HG03039 (cell line): ENCODE data around the gene PLAAT3.
"Not testable (repeated sequence)": the region's sequence is repeated elsewhere in the genome, so short reads cannot be mapped to it uniquely, and the experiment has no call there.

Source experiments
- ATAC-seq: cut with Tn5 transposase; IDR thresholded peaks from one replicate; pipeline ENCODE4 v1.9.1; 2021; ENCODE audit warnings: mild to moderate bottlenecking, moderate library complexity; ENCODE audit not compliant: unreplicated experiment

The PLAAT3 gene

DNA sequence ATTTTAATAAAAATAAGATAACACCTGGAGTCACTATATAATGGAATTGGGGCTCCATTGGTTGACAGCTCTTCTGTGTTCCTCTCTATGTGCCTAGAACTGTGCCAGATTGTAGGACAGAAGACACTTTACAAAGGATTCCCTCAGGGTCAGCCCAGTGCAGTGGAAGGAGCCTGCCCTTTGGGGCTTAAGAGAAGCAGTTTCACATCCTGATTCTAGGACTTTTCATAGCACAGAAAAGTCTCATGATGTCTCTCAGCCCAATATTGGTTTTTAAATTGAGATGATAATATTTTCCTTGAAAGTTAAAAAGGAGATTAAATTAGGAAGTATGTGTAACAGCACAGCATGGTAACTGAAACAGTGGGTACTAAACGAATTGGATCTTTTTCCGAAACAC lies 70.5 kb downstream of the PLAAT3 start:
- ATAC-seq = no peak

DNA sequence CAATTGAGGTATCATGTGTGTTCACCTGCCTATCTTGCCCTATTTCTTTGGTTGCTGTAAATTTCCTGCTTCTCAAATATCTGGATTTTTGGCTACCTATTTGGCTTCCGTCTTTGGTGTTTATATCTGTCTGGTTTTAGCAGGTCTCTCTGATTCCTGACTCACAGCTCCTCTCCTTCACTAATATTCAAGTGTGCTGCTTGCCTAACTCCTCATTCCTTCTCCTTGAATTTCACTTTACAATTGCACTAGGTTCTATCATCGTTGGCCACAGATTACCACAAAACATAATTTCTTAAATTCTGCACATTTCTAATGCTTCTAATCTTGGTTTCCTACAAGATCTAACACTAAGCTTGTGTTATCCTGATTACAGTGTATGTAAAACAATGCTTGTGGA lies 71.7 kb downstream of the PLAAT3 start:
- not testable (repeated sequence) for ATAC-seq

GRCh38 chr11:63537293-63538101 lies 76.7 kb downstream of the PLAAT3 start:
- ATAC-seq = no peak

GRCh38 chr11:63536669-63537292 lies 77.5 kb downstream of the PLAAT3 start, which contains the start of gene PLAAT4:
Gene PLAAT4 (plus strand): TSS chr11:63536808. CDS start chr11:63536869, 61 bp downstream.
- ATAC-seq = no peak

GRCh38 chr11:63535734-63536133 lies 78.5 kb downstream of the PLAAT3 start:
- ATAC-seq = no peak

GRCh38 chr11:63534895-63535461 lies 79.3 kb downstream of the PLAAT3 start:
- no peak for ATAC-seq

DNA sequence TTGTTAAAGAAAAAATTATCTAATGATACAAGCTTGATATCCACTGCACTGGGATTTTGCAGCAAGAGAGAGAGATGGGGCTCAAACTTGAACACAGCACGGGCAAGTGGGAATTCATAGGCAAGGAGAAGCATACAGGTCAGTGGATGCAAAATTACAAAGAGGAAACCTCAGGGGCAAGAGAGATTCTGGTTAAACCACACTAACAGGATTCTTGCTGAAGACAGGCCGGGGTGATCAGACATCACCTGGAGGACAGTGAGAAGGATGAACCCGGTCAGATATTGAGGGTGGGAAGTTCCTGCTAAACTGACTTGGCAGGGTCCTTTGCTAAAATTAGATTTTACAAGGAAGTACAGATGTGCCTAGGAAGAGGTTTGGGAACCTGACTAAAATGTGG lies 80.2 kb downstream of the PLAAT3 start:
- ATAC-seq = no peak

- ATAC-seq = no peak
Measured at GRCh38 chr11:63532799-63533475, 81.3 kb downstream of the PLAAT3 start.

- no peak for ATAC-seq
Measured at GRCh38 chr11:63532117-63532516, 82.1 kb downstream of the PLAAT3 start.

DNA sequence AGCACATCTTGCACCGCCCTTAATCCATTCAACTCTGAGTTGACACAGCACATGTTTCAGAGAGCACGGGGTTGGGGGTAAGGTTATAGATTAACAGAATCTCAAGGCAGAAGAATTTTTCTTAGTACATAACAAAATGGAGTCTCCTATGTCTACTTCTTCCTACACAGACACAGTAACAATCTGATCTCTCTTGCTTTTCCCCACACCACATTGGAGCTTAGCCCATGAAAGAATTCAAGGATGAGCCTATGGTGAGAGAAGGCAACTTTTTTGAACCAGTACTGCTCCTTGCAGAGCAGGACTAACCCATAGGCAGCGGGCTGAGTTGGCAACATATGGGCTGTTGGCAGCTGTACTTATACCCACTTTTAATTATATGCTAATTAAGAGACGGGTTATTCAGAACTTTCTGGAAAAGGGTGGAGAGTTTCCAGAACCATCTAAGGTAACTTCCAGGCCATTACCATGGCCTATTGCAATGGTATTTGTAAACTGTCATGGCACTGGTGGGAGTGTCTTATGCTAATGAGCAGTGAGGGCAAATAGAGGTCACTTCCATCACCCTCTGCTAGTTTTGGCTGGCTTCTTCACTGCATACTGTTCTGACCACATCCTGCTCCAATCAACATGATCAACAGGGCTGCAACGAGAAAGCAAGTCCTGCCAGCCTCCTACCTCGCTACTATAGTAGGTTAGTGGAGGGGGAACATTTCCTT lies 83.0 kb downstream of the PLAAT3 start:
- ATAC-seq = not testable (repeated sequence)

DNA sequence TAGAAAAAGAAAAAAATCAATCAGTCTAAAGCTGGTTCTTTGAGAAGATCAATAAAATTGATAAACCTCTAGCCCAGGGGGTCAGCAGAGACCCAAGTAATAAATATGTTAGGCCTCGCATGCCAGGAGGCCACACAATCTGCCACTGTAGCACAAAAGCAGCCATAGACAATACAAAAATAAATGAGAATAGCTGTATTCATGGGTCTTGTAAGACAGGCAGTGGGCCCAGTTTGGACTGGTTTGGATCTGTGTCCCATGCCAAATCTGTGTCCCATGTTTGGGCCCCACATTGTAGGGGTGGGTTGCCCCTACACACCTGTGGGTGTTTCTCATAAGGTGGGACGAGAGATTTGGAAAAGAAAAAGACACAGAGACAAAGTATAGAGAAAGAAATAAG lies 84.2 kb downstream of the PLAAT3 start:
- no peak for ATAC-seq

DNA sequence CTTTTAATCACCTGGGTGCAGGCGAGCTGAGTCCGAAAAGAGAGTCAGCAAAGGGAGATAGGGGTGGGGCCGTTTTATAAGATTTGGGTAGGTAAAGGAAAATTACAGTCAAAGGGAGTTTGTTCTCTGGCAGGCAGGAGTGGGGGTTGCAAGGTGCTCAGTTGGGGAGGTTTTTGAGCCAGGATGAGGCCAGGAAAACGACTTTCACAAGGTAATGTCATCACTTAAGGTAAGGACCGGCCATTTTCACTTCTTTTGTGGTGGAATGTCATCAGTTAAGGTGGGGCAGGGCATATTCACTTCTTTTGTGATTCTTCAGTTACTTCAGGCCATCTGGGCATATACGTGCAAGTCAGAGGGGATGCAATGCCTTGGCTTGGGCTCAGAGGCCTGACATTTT lies 84.9 kb downstream of the PLAAT3 start:
- not testable (repeated sequence) for ATAC-seq

- not testable (repeated sequence) for ATAC-seq
Measured at GRCh38 chr11:63528729-63529278, 85.4 kb downstream of the PLAAT3 start.

DNA sequence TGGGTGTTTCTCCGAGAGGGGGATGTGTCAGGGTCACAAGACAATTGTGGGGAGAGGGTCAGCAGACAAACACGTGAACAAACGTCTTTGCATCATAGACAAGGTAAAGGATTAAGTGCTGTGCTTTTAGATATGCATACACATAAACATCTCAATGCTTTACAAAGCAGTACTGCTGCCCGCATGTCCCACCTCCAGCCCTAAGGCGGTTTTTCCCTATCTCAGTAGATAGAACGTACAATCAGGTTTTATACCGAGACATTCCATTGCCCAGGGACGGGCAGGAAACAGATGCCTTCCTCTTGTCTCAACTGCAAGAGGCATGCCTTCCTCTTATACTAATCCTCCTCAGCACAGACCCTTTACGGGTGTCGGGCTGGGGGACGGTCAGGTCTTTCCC lies 86.1 kb downstream of the PLAAT3 start:
- not testable (repeated sequence) for ATAC-seq

- ATAC-seq = no peak
Measured at GRCh38 chr11:63527667-63528066, 86.6 kb downstream of the PLAAT3 start.
